H9 (cell line): ENCODE results near the gene OR51E1. TPM values are rescaled to one million over a fixed set of nuclear protein-coding genes. Genes with fewer than 3 reads are reported as not detected.

ENCODE experiments used
- DNase-seq: peaks from one replicate; pipeline ENCODE4 v3.0.0-alpha.2; 2017
- H2AFZ ChIP-seq: one replicate; pipeline ENCODE4 v1.6.1; 2013; ENCODE audit warnings: mild to moderate bottlenecking, low read length, control low read depth, moderate library complexity
- H2AK5ac ChIP-seq: 2 replicates; pipeline ENCODE4 v1.6.1; 2013; ENCODE audit warnings: low read length, control low read depth, mixed read lengths; ENCODE audit not compliant: insufficient read length
- H2BK120ac ChIP-seq: one replicate; pipeline ENCODE4 v1.6.1; 2013; ENCODE audit warnings: low read depth, mild to moderate bottlenecking, low read length, control low read depth, inconsistent platforms; ENCODE audit not compliant: poor library complexity, severe bottlenecking
- H2BK12ac ChIP-seq: 2 replicates; pipeline ENCODE4 v1.6.1; 2013; ENCODE audit warnings: low read length, control low read depth, mixed read lengths, low read depth; ENCODE audit not compliant: insufficient read length
- H2BK15ac ChIP-seq: 2 replicates; pipeline ENCODE4 v1.6.1; 2013; ENCODE audit warnings: low read depth, low read length, control low read depth
- H2BK20ac ChIP-seq: one replicate; pipeline ENCODE4 v1.6.1; 2013; ENCODE audit warnings: low read depth, mild to moderate bottlenecking, low read length, control low read depth, inconsistent platforms; ENCODE audit not compliant: poor library complexity, severe bottlenecking
- H2BK5ac ChIP-seq: 2 replicates; pipeline ENCODE4 v1.6.1; 2013; ENCODE audit warnings: low read length, control low read depth, mixed read lengths; ENCODE audit not compliant: insufficient read length
- H3K14ac ChIP-seq: 2 replicates; pipeline ENCODE4 v1.6.1; 2013; ENCODE audit warnings: low read length, control low read depth; ENCODE audit not compliant: insufficient read depth
- H3K18ac ChIP-seq: 2 replicates; pipeline ENCODE4 v1.6.1; 2013; ENCODE audit warnings: low read depth, mild to moderate bottlenecking, mixed read lengths, low read length, control low read depth; ENCODE audit not compliant: insufficient read length
- H3K23ac ChIP-seq: 2 replicates; pipeline ENCODE4 v1.6.1; 2013; ENCODE audit warnings: low read length, control low read depth, mixed read lengths, low read depth; ENCODE audit not compliant: insufficient read length
- H3K23me2 ChIP-seq: 2 replicates; pipeline ENCODE4 v1.6.1; 2013; ENCODE audit warnings: low read depth, mild to moderate bottlenecking, mixed read lengths, low read length, control low read depth; ENCODE audit not compliant: insufficient read length, poor library complexity, severe bottlenecking
- H3K27ac ChIP-seq: 2 replicates; pipeline ENCODE4 v1.5.1; 2013; ENCODE audit warnings: low read length, control low read depth, mixed read lengths, low read depth; ENCODE audit not compliant: insufficient read length
- H3K27me3 ChIP-seq: 2 replicates; pipeline ENCODE4 v1.6.1; 2013; ENCODE audit warnings: low read length, control low read depth, inconsistent platforms; ENCODE audit not compliant: insufficient read depth
- H3K4ac ChIP-seq: 2 replicates; pipeline ENCODE4 v1.6.1; 2013; ENCODE audit warnings: low read depth, mild to moderate bottlenecking, control low read depth, inconsistent platforms, low read length, moderate library complexity
- H3K4me1 ChIP-seq: 2 replicates; pipeline ENCODE4 v1.6.1; 2013; ENCODE audit warnings: low read length, control low read depth, inconsistent platforms; ENCODE audit not compliant: insufficient read depth
- H3K4me2 ChIP-seq: 2 replicates; pipeline ENCODE4 v1.6.1; 2013; ENCODE audit warnings: low read length, control low read depth, mixed read lengths; ENCODE audit not compliant: insufficient read length, insufficient read depth
- H3K56ac ChIP-seq: 2 replicates; pipeline ENCODE4 v1.6.1; 2013; ENCODE audit warnings: low read depth, mild to moderate bottlenecking, mixed read lengths, low read length, control low read depth; ENCODE audit not compliant: insufficient read length
- H3K79me1 ChIP-seq: 2 replicates; pipeline ENCODE4 v1.6.1; 2013; ENCODE audit warnings: low read depth, mild to moderate bottlenecking, moderate library complexity, low read length, control low read depth, inconsistent platforms; ENCODE audit not compliant: insufficient read depth, poor library complexity, severe bottlenecking
- H3K79me2 ChIP-seq: 2 replicates; pipeline ENCODE4 v1.6.1; 2013; ENCODE audit warnings: low read length, control low read depth, inconsistent platforms; ENCODE audit not compliant: insufficient read depth
- H3K9ac ChIP-seq: 2 replicates; pipeline ENCODE4 v1.6.1; 2013; ENCODE audit warnings: low read length, control low read depth, mixed read lengths; ENCODE audit not compliant: insufficient read length; ENCODE audit errors: extremely low read depth
- H3K9me3 ChIP-seq: one replicate; pipeline ENCODE4 v1.6.1; 2013; ENCODE audit warnings: low read depth, low read length, inconsistent platforms; ENCODE audit not compliant: control insufficient read depth
- H3T11ph ChIP-seq: one replicate; pipeline ENCODE4 v1.6.1; 2013; ENCODE audit warnings: mild to moderate bottlenecking, low read length, control low read depth, inconsistent platforms
- H4K20me1 ChIP-seq: one replicate; pipeline ENCODE4 v1.6.1; 2013; ENCODE audit not compliant: control insufficient read depth, insufficient read length, insufficient read depth
- H4K5ac ChIP-seq: 2 replicates; pipeline ENCODE4 v1.6.1; 2013; ENCODE audit warnings: low read depth, mild to moderate bottlenecking, mixed read lengths, low read length, control low read depth; ENCODE audit not compliant: insufficient read length
- H4K8ac ChIP-seq: replicated peaks from 2 replicates; pipeline ENCODE4 v1.6.1; 2013; ENCODE audit warnings: low read length, control low read depth, mixed read lengths, low read depth; ENCODE audit not compliant: insufficient read length
- H4K91ac ChIP-seq: 2 replicates; pipeline ENCODE4 v1.6.1; 2013; ENCODE audit warnings: low read depth, mild to moderate bottlenecking, moderate library complexity, mixed read lengths, low read length, control low read depth; ENCODE audit not compliant: insufficient read length
- H3K27ac Mint-ChIP-seq, 3 experiments: 2 replicates in 2 of 3; 3 replicates in 1 of 3; pipeline ENCODE4 v1.8.0; 2020 to 2021; ENCODE audit warnings: mixed read lengths in 3 of 3, mild to moderate bottlenecking in 1 of 3, moderate library complexity in 1 of 3
- H3K27me3 Mint-ChIP-seq: 2 replicates; pipeline ENCODE4 v1.8.0; 2021; ENCODE audit warnings: low read depth, mild to moderate bottlenecking, moderate library complexity, mixed read lengths
- H3K36me3 Mint-ChIP-seq, 3 experiments: 2 replicates in 2 of 3; 3 replicates in 1 of 3; pipeline ENCODE4 v1.8.0; 2020 to 2021; ENCODE audit warnings: low read depth in 3 of 3, mixed read lengths in 3 of 3; ENCODE audit not compliant: insufficient read depth in 1 of 3
- H3K4me1 Mint-ChIP-seq, 2 experiments: 2 replicates each; pipeline ENCODE4 v1.8.0; 2020; ENCODE audit warnings: mixed read lengths in 2 of 2
- H3K4me3 Mint-ChIP-seq, 2 experiments: 2 replicates in 1 of 2; 3 replicates in 1 of 2; pipeline ENCODE4 v1.8.0; 2020 to 2021; ENCODE audit warnings: mild to moderate bottlenecking in 2 of 2, mixed read lengths in 2 of 2, moderate library complexity in 1 of 2
- H3K9me3 Mint-ChIP-seq, 2 experiments: 2 replicates in 1 of 2; 3 replicates in 1 of 2; pipeline ENCODE4 v1.8.0; 2020; ENCODE audit warnings: mild to moderate bottlenecking in 2 of 2, mixed read lengths in 2 of 2, moderate library complexity in 1 of 2
- CTCF ChIP-seq: fragments of 200-600 bp; sonication (generic); conservative IDR thresholded peaks from 3 replicates; pipeline ENCODE4 v1.8.0; 2021; ENCODE audit warnings: antibody characterized with exemption, mild to moderate bottlenecking
- WGBS: extraction: QIAGEN DNeasy Blood & Tissue Kit; methylation state at CpG from one replicate; pipeline ENCODE4 v1.1.7; 2013; ENCODE audit warnings: missing lambda C conversion rate, low lambda C conversion rate, mixed read lengths; ENCODE audit not compliant: insufficient read length; ENCODE audit errors: extremely low coverage; 5-methylcytosine and 5-hydroxymethylcytosine counted together
- total RNA-seq: library from RNA; stranded (reverse); gene quantifications from 2 replicates; pipeline ENCODE4 v1.2.1, GENCODE V29; 2021

OR51E1 gene
- total RNA-seq, 1 experiment from 2014 or later, result not detected

DNA sequence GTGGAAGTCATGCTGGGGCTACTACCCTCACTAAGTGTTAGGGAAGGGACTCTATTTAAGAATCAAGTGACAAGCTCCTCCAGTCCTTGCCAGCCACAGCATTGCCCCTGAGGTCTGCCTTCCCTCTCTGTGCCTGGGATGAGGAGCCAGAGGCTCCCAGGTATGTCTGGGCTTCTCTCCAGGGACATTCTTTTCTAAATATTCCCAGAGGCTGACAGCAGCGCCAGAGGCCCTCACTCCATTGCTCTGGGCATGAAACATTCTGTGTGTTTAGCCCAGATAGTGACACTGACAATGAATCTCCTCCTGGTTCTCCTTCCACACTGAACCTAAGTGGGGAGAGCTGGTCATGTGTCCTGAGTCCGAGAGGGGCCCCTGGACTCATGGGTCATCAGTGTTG, 2.2 kb downstream of the OR51E1 start:
- Histone ChIP-seq H4K91ac (no peak overlapping the region), H3K4me1 (no peaks in the 10 kb centered on the region), H2BK120ac (no peak overlapping the region), H2BK5ac (no peak overlapping the region), H2BK12ac (no peak overlapping the region), H4K20me1 (no peaks in the 10 kb centered on the region), H2AK5ac (no peak overlapping the region), H3K79me1 (no peaks in the 10 kb centered on the region), H3K27ac (no peak overlapping the region), H3K23ac (no peak overlapping the region), H4K8ac (no peak overlapping the region), H2BK20ac (no peak overlapping the region), H3K79me2 (no peaks in the 10 kb centered on the region), H3K9me3 (no peaks in the 10 kb centered on the region), H3K4me2 (no peak overlapping the region), H3K56ac (no peak overlapping the region), H4K5ac (no peak overlapping the region), H2BK15ac (no peak overlapping the region), H3K4ac (no peak overlapping the region), H3K9ac (no peak overlapping the region), H3K14ac (no peak overlapping the region), H3T11ph (no peak overlapping the region), H3K27me3 (no peaks in the 10 kb centered on the region), H3K18ac (no peak overlapping the region), H3K23me2 (no peaks in the 10 kb centered on the region), H2AFZ (no peak overlapping the region)
- WGBS, result no CpG with 5 or more reads among the region's 2 CpGs
- no peak for DNase-seq
- H3K4me3 Mint-ChIP-seq, result no peak overlapping the region
- TF ChIP-seq CTCF, result no peak
- peaks cover 3 to 11% of the 10 kb centered on the region in 2 experiments; a peak in 3 of 4 replicates for H3K4me1 Mint-ChIP-seq
- H3K36me3 Mint-ChIP-seq, result no peaks in the 10 kb centered on the region
- H3K9me3 Mint-ChIP-seq, result no peaks in the 10 kb centered on the region
- peaks cover 1% of the 10 kb centered on the region for H3K27me3 Mint-ChIP-seq
- no peak overlapping the region for H3K27ac Mint-ChIP-seq
